HG03060 (cell line): Measurements from ENCODE around the gene ZCCHC24.

Source experiments
- ATAC-seq: cut with Tn5 transposase; IDR thresholded peaks from one replicate; pipeline ENCODE4 v1.9.1; 2021; ENCODE audit warnings: low read depth, moderate number of reproducible peaks; ENCODE audit not compliant: unreplicated experiment

The ZCCHC24 gene

DNA sequence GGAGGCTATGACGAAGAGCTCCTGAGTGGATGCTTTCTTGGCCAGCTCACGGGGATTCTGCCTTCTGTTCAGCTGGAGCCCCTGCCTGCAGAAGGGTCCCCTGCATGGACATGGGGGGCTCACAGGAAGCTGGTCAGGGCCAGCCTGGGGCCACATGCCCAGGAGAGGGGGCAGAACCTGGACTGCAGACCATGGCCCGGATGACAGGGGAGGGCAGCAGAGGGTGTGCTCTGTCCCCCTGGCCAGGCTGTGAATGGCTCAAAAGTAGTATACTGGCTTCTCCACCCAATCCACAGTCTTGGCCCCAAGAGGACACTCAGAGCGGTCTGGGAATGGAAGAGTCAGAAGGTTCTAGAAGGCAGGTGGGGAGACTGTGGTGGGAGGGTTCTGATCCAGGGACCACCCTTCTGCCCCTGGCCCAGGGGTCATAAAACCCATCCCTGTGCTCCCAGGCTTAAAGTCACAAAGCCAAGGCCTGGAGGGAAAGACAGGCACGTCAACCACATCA is 57.9 kb downstream of the ZCCHC24 start:
- no peak for ATAC-seq

DNA sequence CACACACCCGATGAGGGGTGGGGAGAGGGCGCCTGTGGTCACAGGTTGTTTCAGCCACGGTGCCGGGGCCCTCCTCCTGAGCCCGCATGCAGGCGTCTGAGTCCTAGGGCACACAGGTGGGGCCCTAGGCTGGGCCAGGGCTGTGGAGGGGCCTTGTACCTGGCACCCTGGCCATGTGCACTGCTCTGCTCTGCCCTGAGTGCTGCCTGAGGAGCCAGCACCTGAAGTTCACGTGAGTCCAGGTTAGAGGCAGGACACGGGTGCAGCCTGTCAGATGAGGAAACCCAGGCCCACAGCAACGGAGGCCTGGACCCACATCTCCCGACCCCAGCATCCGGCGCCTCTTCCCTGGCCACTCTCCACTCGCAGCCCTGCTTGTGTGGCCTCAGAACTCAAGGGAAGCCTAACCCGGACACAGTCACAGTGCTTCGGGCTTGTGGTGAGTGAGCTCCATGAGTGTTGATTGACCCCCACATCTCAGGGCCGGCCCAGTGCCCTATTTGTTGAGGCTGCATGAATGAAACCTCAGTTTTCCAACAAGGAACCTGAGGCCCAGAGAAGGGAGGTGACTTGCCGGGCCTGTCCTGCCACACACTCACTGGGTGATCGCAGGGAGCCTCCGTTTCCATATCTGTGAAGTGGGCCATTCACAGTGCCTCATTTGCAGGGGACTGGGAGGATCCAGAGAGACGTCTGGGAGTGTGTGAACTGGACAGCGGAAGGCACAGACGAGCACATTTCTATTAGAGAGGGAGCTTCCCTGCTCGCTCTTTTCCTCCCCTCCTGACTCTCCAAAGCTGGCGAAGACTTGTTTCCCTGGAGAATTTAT is 58.6 kb downstream of the ZCCHC24 start:
- ATAC-seq: no peak

- ATAC-seq: no peak
Measured at GRCh38 chr10:79385804-79386531, 59.5 kb downstream of the ZCCHC24 start.

GRCh38 chr10:79385392-79385795 is 60.0 kb downstream of the ZCCHC24 start:
- no peak for ATAC-seq

GRCh38 chr10:79384773-79385391 is 60.5 kb downstream of the ZCCHC24 start:
- ATAC-seq: no peak

- ATAC-seq: no peak
Measured at GRCh38 chr10:79383974-79384606, 61.3 kb downstream of the ZCCHC24 start.

GRCh38 chr10:79382491-79382941 is 62.9 kb downstream of the ZCCHC24 start:
- ATAC-seq: no peak

DNA sequence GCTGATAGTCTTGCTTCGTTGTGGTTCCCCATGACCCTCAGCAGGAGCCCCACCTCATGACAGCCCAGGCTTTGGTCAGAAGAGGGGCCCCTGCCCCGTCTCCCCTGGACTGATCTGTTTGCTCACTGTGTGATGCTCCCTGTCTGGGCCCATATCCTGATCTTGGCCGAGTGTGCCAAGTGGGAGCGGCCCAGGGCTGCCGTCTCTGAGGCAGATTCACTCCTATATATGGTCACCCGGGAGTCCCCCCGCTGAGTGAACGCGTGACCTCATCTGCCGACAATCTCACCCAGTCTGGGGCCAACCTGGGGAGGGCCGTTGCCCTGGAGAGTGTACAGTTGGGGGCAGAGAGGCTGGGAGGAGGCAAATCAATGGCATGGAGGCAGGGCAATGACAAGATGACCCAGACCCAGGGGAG is 63.6 kb downstream of the ZCCHC24 start:
- no peak for ATAC-seq

- no peak for ATAC-seq
Measured at GRCh38 chr10:79380946-79381721, 64.3 kb downstream of the ZCCHC24 start.

GRCh38 chr10:79380125-79380945 is 65.1 kb downstream of the ZCCHC24 start:
- ATAC-seq: no peak

- no peak for ATAC-seq
Measured at GRCh38 chr10:79379512-79380124, 65.8 kb downstream of the ZCCHC24 start.

GRCh38 chr10:79378647-79379511 is 66.5 kb downstream of the ZCCHC24 start:
- ATAC-seq: no peak

GRCh38 chr10:79378383-79378646 is 67.1 kb downstream of the ZCCHC24 start:
- no peak for ATAC-seq

DNA sequence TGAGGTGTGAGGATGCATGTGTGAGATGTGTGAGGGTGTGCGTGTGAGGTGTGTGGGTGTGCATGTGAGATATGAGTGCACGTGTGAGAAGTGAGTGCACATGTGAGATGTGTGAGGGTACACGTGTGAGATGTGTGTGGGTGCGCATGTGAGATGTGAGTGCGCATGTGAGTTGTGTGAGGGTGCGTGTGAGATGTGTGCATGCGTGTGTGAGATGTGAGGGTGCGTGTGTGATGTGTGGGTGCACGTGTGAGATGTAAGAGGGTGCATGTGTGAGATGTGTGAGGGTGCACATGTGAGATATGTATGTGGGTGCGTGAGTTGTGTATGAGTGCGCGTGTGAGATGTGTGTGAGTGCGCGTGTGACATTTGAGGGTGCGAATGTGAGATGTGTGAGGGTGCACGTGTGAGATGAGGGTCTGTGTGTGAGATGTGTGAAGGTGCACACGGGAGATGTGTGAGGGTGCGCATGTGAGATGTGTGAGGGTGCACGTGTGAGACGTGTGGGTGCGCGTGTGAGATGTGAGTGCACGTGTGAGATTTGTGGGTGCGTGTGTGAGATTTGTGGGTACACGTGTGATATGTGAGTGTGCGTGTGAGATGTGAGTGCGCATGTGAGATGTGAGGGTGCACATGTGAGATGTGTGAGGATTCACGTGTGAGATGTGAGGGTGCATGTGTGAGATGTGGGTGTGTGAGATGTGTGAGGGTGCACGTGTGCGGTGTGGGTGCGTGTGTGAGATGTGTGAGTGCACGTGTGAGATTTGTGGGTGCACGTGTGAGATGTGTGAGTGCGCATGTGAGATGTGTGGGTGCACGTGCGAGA is 67.7 kb downstream of the ZCCHC24 start:
- no peak for ATAC-seq

GRCh38 chr10:79376751-79377556 is 68.5 kb downstream of the ZCCHC24 start:
- no peak for ATAC-seq

DNA sequence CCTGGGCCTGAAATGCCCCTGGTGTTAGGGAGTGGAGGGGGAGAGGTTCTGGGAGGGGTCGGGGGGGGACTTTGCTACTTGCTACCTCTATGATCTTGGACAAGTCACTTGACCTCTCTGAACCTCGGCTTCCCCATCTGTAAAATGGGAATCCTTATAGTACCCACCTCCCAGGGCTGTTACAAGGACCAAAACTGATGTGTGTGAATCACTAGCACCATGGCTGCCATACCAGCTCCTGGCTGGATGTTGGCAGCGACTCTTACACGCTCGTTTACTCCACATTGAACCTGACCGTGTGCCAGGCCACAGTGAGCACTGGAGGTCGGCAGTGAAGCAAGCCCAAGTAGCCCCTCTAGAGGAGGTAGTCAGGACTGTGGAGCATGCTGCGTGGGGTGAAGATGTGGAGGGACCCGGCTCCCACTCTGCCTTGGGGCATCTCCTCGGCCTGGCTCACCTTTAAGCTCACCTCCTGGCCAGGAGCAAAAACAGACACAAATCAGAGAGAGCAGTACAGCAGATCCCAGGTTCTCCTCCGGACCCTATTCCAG is 69.3 kb downstream of the ZCCHC24 start:
- ATAC-seq: no peak
